ENCODE data around the gene PDGFRA. TPM values are rescaled to one million over a fixed set of nuclear protein-coding genes. Genes with fewer than 3 reads are reported as not detected.

Gene PDGFRA
- polyA plus RNA-seq, 1 donor from 2014 or later: 0.43 TPM

DNA sequence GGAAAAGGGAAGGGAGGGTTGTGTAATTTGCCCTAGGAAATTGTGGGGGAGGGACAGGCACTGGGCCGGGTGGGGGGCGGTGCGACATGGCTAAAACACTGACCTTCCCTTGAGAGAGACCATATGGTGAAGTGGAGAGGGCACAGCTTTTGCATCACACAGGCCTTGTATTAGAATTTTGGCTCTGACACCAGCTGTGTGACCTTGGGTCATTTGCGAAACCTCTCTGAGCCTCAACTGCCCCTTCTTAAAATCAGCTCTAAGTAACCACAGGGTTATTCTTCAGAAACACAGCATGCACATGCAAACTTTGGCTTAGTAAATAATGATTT, 25.8 kb downstream of the PDGFRA start:
- no peaks in the 10 kb centered on the region for H3K79me2 ChIP-seq (replicated peaks; ENCODE audit: insufficient read depth, low read length)
- no peak overlapping the region for H3K4me2 ChIP-seq (ENCODE audit: low read length)
- H3K4me3 ChIP-seq (ENCODE audit: low read length): no peak overlapping the region
- H3K27ac ChIP-seq (ENCODE audit: low read length): no peak overlapping the region
- TF ChIP-seq, protein P1, sequence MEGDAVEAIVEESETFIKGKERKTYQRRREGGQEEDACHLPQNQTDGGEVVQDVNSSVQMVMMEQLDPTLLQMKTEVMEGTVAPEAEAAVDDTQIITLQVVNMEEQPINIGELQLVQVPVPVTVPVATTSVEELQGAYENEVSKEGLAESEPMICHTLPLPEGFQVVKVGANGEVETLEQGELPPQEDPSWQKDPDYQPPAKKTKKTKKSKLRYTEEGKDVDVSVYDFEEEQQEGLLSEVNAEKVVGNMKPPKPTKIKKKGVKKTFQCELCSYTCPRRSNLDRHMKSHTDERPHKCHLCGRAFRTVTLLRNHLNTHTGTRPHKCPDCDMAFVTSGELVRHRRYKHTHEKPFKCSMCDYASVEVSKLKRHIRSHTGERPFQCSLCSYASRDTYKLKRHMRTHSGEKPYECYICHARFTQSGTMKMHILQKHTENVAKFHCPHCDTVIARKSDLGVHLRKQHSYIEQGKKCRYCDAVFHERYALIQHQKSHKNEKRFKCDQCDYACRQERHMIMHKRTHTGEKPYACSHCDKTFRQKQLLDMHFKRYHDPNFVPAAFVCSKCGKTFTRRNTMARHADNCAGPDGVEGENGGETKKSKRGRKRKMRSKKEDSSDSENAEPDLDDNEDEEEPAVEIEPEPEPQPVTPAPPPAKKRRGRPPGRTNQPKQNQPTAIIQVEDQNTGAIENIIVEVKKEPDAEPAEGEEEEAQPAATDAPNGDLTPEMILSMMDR (IDR thresholded peaks at IDR 0.05; ENCODE audit: poor library complexity, severe bottlenecking): no peak
- TF ChIP-seq EZH2 (IDR thresholded peaks at IDR 0.05; ENCODE audit: borderline replicate concordance, insufficient read depth, low read length, poor library complexity, severe bottlenecking): no peak
- no peak for TF ChIP-seq EP300 (conservative IDR thresholded peaks at IDR 0.05; ENCODE audit: poor library complexity, severe bottlenecking)
- no peak for TF ChIP-seq SMC3 (conservative IDR thresholded peaks at IDR 0.05; ENCODE audit: poor library complexity)
- H3K9me3 ChIP-seq (ENCODE audit: low read length): no peaks in the 10 kb centered on the region
- H3K27me3 ChIP-seq (ENCODE audit: insufficient read depth, low read depth, low read length): no peaks in the 10 kb centered on the region
- H2AFZ ChIP-seq (ENCODE audit: low read depth, low read length): no peak overlapping the region
- no peaks in the 10 kb centered on the region for H3F3A ChIP-seq (ENCODE audit: insufficient read depth, low read length, poor library complexity, severe bottlenecking)
- no peaks in the 10 kb centered on the region for H4K20me1 ChIP-seq (ENCODE audit: insufficient read depth)
- no peak overlapping the region for H3K9ac ChIP-seq (ENCODE audit: low read length)
- H3K9me2 ChIP-seq (ENCODE audit: insufficient read depth, low read length): no peaks in the 10 kb centered on the region
- no peaks in the 10 kb centered on the region for H3K36me3 ChIP-seq (ENCODE audit: insufficient read depth, low read length)

DNA sequence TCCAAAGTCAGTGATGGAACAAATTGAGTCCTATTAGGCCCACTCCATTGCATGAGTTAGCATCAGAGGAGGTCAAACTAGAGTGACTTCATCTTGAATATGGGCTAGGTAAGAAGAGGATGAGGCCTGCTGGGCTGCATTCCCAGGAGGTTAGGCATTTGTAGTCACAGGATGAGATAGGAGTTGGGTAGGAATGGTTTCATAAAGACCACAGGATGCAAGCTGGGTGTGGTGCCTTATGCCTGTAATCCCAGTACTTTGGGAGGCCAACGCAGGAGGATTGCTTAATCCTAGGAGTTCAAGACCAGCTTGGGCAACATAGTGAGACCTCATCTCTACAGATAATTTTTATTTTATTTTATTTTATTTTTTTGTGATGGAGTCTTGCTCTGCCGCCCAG, 26.8 kb downstream of the PDGFRA start:
- Histone ChIP-seq H3K27ac (ENCODE audit: low read length) (no peak overlapping the region), H3K9me2 (ENCODE audit: insufficient read depth, low read length) (no peaks in the 10 kb centered on the region), H3F3A (ENCODE audit: insufficient read depth, low read length, poor library complexity, severe bottlenecking) (no peaks in the 10 kb centered on the region), H3K27me3 (ENCODE audit: insufficient read depth, low read depth, low read length) (no peaks in the 10 kb centered on the region), H3K4me2 (ENCODE audit: low read length) (no peak overlapping the region), H3K79me2 (replicated peaks; ENCODE audit: insufficient read depth, low read length) (no peaks in the 10 kb centered on the region), H3K9me3 (ENCODE audit: low read length) (no peaks in the 10 kb centered on the region), H2AFZ (ENCODE audit: low read depth, low read length) (no peak overlapping the region), H4K20me1 (ENCODE audit: insufficient read depth) (no peaks in the 10 kb centered on the region), H3K9ac (ENCODE audit: low read length) (no peak overlapping the region), H3K4me3 (ENCODE audit: low read length) (no peak overlapping the region), H3K36me3 (ENCODE audit: insufficient read depth, low read length) (no peaks in the 10 kb centered on the region)
- no peak for TF ChIP-seq EZH2 (IDR thresholded peaks at IDR 0.05; ENCODE audit: borderline replicate concordance, insufficient read depth, low read length, poor library complexity, severe bottlenecking)
- TF ChIP-seq, protein P1 (IDR thresholded peaks at IDR 0.05; ENCODE audit: poor library complexity, severe bottlenecking): no peak
- TF ChIP-seq, protein P2, sequence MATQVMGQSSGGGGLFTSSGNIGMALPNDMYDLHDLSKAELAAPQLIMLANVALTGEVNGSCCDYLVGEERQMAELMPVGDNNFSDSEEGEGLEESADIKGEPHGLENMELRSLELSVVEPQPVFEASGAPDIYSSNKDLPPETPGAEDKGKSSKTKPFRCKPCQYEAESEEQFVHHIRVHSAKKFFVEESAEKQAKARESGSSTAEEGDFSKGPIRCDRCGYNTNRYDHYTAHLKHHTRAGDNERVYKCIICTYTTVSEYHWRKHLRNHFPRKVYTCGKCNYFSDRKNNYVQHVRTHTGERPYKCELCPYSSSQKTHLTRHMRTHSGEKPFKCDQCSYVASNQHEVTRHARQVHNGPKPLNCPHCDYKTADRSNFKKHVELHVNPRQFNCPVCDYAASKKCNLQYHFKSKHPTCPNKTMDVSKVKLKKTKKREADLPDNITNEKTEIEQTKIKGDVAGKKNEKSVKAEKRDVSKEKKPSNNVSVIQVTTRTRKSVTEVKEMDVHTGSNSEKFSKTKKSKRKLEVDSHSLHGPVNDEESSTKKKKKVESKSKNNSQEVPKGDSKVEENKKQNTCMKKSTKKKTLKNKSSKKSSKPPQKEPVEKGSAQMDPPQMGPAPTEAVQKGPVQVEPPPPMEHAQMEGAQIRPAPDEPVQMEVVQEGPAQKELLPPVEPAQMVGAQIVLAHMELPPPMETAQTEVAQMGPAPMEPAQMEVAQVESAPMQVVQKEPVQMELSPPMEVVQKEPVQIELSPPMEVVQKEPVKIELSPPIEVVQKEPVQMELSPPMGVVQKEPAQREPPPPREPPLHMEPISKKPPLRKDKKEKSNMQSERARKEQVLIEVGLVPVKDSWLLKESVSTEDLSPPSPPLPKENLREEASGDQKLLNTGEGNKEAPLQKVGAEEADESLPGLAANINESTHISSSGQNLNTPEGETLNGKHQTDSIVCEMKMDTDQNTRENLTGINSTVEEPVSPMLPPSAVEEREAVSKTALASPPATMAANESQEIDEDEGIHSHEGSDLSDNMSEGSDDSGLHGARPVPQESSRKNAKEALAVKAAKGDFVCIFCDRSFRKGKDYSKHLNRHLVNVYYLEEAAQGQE (IDR thresholded peaks at IDR 0.05; ENCODE audit: borderline replicate concordance): no peak
- TF ChIP-seq EP300 (conservative IDR thresholded peaks at IDR 0.05; ENCODE audit: poor library complexity, severe bottlenecking): no peak
- TF ChIP-seq RAD21 (conservative IDR thresholded peaks at IDR 0.05): no peak
- TF ChIP-seq MXI1 (conservative IDR thresholded peaks at IDR 0.05; ENCODE audit: poor library complexity, severe bottlenecking): no peak

All from neural cell (in vitro differentiated cells).